ENCODE results near the gene OTOF.

DNA sequence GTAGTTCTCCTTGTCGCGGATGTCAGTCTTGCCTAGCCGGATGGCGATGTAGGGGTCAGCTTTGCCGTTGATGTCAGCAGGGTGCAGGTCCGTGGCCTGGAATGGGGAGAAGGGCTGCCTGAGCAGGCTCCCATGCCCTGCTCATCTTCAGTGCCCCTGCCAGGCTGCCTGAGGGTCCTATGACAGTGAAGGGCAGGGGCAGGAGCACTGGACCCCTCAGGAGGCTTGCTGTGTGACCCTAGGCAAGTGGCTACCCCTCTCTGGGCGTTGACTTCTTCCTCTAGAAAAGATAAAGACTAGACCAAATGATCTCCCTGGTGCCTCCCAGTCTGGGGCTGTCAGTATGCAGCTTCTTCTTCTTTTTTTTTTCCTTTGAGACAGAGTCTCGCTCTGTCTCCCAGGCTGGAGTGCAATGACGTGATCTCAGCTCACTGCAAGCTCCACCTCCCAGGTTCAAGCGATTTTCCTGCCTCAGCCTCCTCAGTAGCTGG, 11.9 kb downstream of the OTOF start:
- TF ChIP-seq CTCF (IDR thresholded peaks at IDR 0.05) (no peak), EZH2phosphoT487 (IDR thresholded peaks at IDR 0.05) (no peak), EZH2 (IDR thresholded peaks at IDR 0.05) (no peak)

Data from neural progenitor cell (in vitro differentiated cells).